ENCODE results near the gene C14orf93. TPM values are rescaled to one million over a fixed set of nuclear protein-coding genes. Genes with fewer than 3 reads are reported as not detected.

Gene C14orf93
- total RNA-seq, 1 donor from 2014 or later, result 12.1 TPM

DNA sequence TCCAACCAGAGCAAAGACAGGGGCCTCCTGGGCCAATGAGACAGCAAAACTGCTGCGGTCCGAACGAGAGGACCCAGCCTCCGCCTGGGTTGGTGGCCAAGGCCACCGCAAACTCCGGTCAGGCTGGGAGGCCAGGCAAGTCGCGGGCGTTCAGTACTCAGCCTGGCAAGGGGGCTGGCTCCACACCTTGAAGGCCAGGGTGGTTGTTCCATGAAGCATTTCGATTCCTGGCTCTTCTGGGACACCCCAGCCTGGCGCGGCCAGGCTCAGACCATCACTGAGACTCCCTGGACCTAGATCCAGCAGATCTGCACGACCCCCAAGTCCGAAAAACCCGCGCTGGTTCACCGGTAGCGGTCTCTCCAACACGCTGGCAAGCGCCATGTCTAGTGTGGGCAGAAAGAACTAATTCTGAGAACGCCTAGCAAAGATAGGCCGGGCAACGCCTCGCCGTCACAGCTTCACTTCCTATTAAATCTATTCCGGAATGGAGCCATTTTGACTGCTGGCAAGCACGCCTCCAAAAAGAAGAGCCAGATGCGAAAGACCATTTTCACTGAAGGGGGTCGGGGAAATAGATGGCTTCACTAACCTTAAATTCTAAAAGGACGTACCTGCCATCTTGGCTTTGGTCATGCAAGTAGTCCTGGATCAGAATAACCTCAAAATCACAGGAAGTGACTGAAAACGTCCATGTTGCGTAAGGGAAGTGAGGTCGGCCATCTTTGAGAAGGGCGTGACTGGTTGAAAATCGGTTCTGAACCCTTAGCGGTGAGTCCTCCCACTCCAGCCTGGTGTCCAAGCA is 24.8 kb upstream of the C14orf93 start, which contains the start of gene PSMB5:
TSS of gene PSMB5 (minus strand) at position 403 of the 805 bp plus-strand sequence. CDS start at position 384, 19 bp downstream.
- peak within 1 kb of the TSS; percentile 98 for H3K27ac Mint-ChIP-seq (ENCODE audit: unreplicated experiment)
- DNase-seq, result peak; percentile 82
- peaks cover 5% of the 10 kb centered on the region for H3K9me3 Mint-ChIP-seq (ENCODE audit: unreplicated experiment)
- TF ChIP-seq, protein P1, sequence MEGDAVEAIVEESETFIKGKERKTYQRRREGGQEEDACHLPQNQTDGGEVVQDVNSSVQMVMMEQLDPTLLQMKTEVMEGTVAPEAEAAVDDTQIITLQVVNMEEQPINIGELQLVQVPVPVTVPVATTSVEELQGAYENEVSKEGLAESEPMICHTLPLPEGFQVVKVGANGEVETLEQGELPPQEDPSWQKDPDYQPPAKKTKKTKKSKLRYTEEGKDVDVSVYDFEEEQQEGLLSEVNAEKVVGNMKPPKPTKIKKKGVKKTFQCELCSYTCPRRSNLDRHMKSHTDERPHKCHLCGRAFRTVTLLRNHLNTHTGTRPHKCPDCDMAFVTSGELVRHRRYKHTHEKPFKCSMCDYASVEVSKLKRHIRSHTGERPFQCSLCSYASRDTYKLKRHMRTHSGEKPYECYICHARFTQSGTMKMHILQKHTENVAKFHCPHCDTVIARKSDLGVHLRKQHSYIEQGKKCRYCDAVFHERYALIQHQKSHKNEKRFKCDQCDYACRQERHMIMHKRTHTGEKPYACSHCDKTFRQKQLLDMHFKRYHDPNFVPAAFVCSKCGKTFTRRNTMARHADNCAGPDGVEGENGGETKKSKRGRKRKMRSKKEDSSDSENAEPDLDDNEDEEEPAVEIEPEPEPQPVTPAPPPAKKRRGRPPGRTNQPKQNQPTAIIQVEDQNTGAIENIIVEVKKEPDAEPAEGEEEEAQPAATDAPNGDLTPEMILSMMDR (IDR thresholded peaks at IDR 0.05; ENCODE audit: partially characterized antibody, unreplicated experiment), result no peak
- H3K4me1 Mint-ChIP-seq (ENCODE audit: low read depth, unreplicated experiment), result peaks cover 14% of the 10 kb centered on the region
- H3K27me3 Mint-ChIP-seq (ENCODE audit: unreplicated experiment), result peaks cover 6% of the 10 kb centered on the region
- H3K36me3 Mint-ChIP-seq (ENCODE audit: unreplicated experiment), result peaks cover 7% of the 10 kb centered on the region
- peak within 1 kb of the TSS; percentile 88 for H3K4me3 Mint-ChIP-seq (ENCODE audit: unreplicated experiment)

DNA sequence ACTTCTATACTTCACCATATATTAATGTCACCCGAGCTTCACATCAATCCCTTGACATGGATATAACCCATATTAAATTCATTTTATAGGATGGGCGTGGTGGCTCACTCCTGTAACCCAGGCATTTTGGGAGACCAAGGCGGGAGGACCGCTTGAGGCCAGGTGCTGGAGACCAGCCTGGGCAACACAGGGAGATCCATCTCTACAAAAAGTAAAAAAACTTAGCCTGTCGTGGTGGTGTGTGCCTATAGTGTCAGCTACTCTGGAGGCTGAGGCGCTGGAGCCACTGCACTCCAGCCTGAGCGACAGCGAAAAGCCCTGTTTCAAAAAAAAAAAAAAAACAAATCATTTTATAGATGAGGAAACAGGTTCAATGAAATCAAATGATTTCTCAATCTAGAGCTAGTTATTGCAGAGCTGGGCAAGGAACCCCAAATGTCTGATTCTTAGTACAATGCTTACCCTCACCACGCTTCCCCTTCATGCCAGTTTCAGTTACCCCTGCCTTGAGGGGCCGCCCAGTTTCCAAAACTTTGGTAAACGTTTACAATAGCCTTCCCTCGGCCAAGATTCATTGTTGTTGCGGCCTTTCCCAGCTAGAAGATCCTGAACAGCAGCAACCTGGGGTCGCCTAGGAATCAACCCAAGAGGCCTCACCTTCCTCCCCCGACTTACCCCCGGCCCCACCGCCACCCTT is 24.0 kb upstream of the C14orf93 start:
- H3K9me3 Mint-ChIP-seq (ENCODE audit: unreplicated experiment), result peaks cover 7% of the 10 kb centered on the region
- peaks cover 17% of the 10 kb centered on the region for H3K4me1 Mint-ChIP-seq (ENCODE audit: low read depth, unreplicated experiment)
- H3K4me3 Mint-ChIP-seq (ENCODE audit: unreplicated experiment), result peak overlapping the region; percentile 88
- H3K27me3 Mint-ChIP-seq (ENCODE audit: unreplicated experiment), result peaks cover 2% of the 10 kb centered on the region
- DNase-seq, result no peak
- peaks cover 7% of the 10 kb centered on the region for H3K36me3 Mint-ChIP-seq (ENCODE audit: unreplicated experiment)
- TF ChIP-seq, protein P1 (IDR thresholded peaks at IDR 0.05; ENCODE audit: partially characterized antibody, unreplicated experiment), result no peak
- H3K27ac Mint-ChIP-seq (ENCODE audit: unreplicated experiment), result peak overlapping the region; percentile 98

DNA sequence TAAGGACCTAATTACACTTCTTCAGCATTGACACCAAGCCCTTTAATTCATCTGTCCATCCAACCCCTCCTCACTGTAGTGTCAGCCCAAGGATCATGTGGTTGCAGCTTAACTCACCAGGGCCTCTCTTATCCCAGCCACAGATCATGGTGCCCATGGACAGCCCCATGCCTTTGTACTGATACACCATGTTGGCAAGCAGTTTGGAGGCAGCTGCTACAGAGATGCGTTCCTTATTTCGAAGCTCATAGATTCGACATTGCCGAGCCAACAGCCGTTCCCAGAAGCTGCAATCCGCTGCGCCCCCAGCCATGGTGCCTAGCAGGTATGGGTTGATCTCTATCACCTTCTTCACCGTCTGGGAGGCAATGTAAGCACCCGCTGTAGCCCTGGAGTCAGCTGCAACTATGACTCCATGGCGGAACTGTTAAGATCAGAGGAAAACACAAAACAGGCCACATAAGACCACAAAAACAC is 23.3 kb upstream of the C14orf93 start:
- peak overlapping the region; percentile 98 for H3K27ac Mint-ChIP-seq (ENCODE audit: unreplicated experiment)
- peaks cover 7% of the 10 kb centered on the region for H3K9me3 Mint-ChIP-seq (ENCODE audit: unreplicated experiment)
- H3K36me3 Mint-ChIP-seq (ENCODE audit: unreplicated experiment), result peaks cover 7% of the 10 kb centered on the region
- H3K4me1 Mint-ChIP-seq (ENCODE audit: low read depth, unreplicated experiment), result peaks cover 20% of the 10 kb centered on the region
- no peaks in the 10 kb centered on the region for H3K27me3 Mint-ChIP-seq (ENCODE audit: unreplicated experiment)
- TF ChIP-seq, protein P1 (IDR thresholded peaks at IDR 0.05; ENCODE audit: partially characterized antibody, unreplicated experiment), result no peak
- peak overlapping the region; percentile 88 for H3K4me3 Mint-ChIP-seq (ENCODE audit: unreplicated experiment)
- DNase-seq, result no peak

DNA sequence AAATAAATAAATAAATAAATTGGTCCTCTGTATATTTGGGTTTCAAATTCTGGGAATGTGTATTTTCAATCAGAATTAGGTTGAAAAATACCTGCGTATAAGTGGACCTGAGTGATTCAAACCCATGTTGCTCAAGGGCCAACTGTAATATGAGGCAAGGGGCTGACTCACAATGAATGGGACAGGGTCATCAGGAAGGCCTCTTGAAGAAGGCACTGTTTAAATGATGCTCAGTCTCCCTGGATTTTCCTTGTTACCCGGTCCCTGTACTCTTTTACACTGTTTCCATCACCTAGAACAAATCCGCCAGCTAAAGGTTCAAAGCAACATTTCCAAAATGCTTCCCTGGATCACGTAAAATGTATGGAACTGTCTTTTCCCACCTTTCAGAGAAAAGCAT is 21.0 kb upstream of the C14orf93 start:
- peaks cover 7% of the 10 kb centered on the region for H3K9me3 Mint-ChIP-seq (ENCODE audit: unreplicated experiment)
- H3K27me3 Mint-ChIP-seq (ENCODE audit: unreplicated experiment), result no peaks in the 10 kb centered on the region
- DNase-seq, result no peak
- TF ChIP-seq, protein P1 (IDR thresholded peaks at IDR 0.05; ENCODE audit: partially characterized antibody, unreplicated experiment), result no peak
- H3K36me3 Mint-ChIP-seq (ENCODE audit: unreplicated experiment), result peaks cover 7% of the 10 kb centered on the region
- H3K4me3 Mint-ChIP-seq (ENCODE audit: unreplicated experiment), result no peak overlapping the region
- peaks cover 26% of the 10 kb centered on the region for H3K4me1 Mint-ChIP-seq (ENCODE audit: low read depth, unreplicated experiment)
- H3K27ac Mint-ChIP-seq (ENCODE audit: unreplicated experiment), result no peak overlapping the region
